PC-9 (cell line): ENCODE measurements around the gene STYXL1. TPM values are rescaled to one million over a fixed set of nuclear protein-coding genes. Genes with fewer than 3 reads are reported as not detected.

Experiments used
- BruUV-seq: library from RNA; stranded (reverse); fragments of 400-500 nt; replicated peaks from 2 replicates; lab custom pipeline; 2021; lab: Mats Ljungman, UMichigan
- CTCF ChIA-PET: fragments of 300-600 bp; sonication (Branson Sonifier 250); formaldehyde crosslinking; loops from one replicate; lab custom pipeline; 2022; ENCODE audit warnings: antibody characterized with exemption; lab: Charles Lee
- POLR2A ChIA-PET: fragments of 300-600 bp; sonication (Branson Sonifier 250); formaldehyde crosslinking; loops from one replicate; lab custom pipeline; 2022; ENCODE audit warnings: antibody characterized with exemption; ENCODE audit not compliant: unreplicated experiment; lab: Charles Lee
- DNase-seq, 2 experiments: peaks; one replicate each; pipeline versions ENCODE4 v3.0.0 to v3.0.0-alpha.2; 2015 to 2022; ENCODE audit warnings: mixed read lengths in 1 of 2
- H2AFZ ChIP-seq: fragments of 200-600 bp; sonication (generic); 2 replicates; pipeline ENCODE4 v1.8.1; 2017; ENCODE audit warnings: antibody characterized with exemption
- H3F3A ChIP-seq: fragments of 200-600 bp; sonication (generic); 2 replicates; pipeline ENCODE4 v1.8.1; 2017; ENCODE audit warnings: antibody characterized with exemption, mild to moderate bottlenecking, low read depth; ENCODE audit not compliant: insufficient read depth
- H3K27ac ChIP-seq: fragments of 200-600 bp; sonication (generic); 2 replicates; pipeline ENCODE4 v1.6.1; 2016; ENCODE audit warnings: mixed run types
- H3K27me3 ChIP-seq: fragments of 200-600 bp; sonication (generic); 2 replicates; pipeline ENCODE4 v1.6.1; 2016; ENCODE audit warnings: low read depth, mixed run types; ENCODE audit not compliant: insufficient read depth
- H3K36me3 ChIP-seq: fragments of 200-600 bp; sonication (generic); 2 replicates; pipeline ENCODE4 v1.6.1; 2016; ENCODE audit warnings: low read depth, mixed run types
- H3K4me1 ChIP-seq: fragments of 200-600 bp; sonication (generic); replicated peaks from 2 replicates; pipeline ENCODE4 v1.6.1; 2016; ENCODE audit warnings: mixed run types; ENCODE audit not compliant: insufficient read depth
- H3K4me2 ChIP-seq: fragments of 200-600 bp; sonication (generic); 2 replicates; pipeline ENCODE4 v1.6.1; 2017; ENCODE audit warnings: mixed run types
- H3K4me3 ChIP-seq: fragments of 200-600 bp; sonication (generic); 2 replicates; pipeline ENCODE4 v1.6.1; 2016; ENCODE audit warnings: mixed run types
- H3K79me2 ChIP-seq: fragments of 200-600 bp; sonication (generic); 2 replicates; pipeline ENCODE4 v1.6.1; 2017; ENCODE audit warnings: low read depth, mixed run types
- H3K9me2 ChIP-seq: fragments of 200-600 bp; sonication (generic); 2 replicates; pipeline ENCODE4 v1.8.1; 2017; ENCODE audit warnings: mild to moderate bottlenecking; ENCODE audit not compliant: insufficient read depth
- H3K9me3 ChIP-seq: fragments of 200-600 bp; sonication (generic); 2 replicates; pipeline ENCODE4 v1.8.1; 2016; ENCODE audit warnings: low read depth; ENCODE audit not compliant: insufficient read depth
- H4K20me1 ChIP-seq: fragments of 200-600 bp; sonication (generic); 2 replicates; pipeline ENCODE4 v1.8.1; 2017; ENCODE audit not compliant: insufficient read depth
- CTCF ChIP-seq: fragments of 200-600 bp; sonication (generic); conservative IDR thresholded peaks from 2 replicates; pipeline ENCODE4 v1.6.1; 2017; ENCODE audit warnings: mixed run types, antibody characterized with exemption, mild to moderate bottlenecking, moderate library complexity
- EZH2 ChIP-seq: fragments of 200-600 bp; sonication (generic); IDR thresholded peaks from 2 replicates; pipeline ENCODE4 v1.8.0; 2017; ENCODE audit warnings: antibody characterized with exemption, low read depth
- intact Hi-C: fragments of 100-400 bp; cut with micrococcal nuclease; formaldehyde crosslinking; loops from one replicate; pipeline ENCODE4 v1.10.0; 2022; ENCODE audit not compliant: unreplicated experiment
- total RNA-seq: library from RNA; stranded (reverse); gene quantifications from 2 replicates; pipeline ENCODE4 v1.2.3, GENCODE V29; 2021

Gene STYXL1
- total RNA-seq, 1 experiment from 2014 or later: 77.7 TPM

DNA sequence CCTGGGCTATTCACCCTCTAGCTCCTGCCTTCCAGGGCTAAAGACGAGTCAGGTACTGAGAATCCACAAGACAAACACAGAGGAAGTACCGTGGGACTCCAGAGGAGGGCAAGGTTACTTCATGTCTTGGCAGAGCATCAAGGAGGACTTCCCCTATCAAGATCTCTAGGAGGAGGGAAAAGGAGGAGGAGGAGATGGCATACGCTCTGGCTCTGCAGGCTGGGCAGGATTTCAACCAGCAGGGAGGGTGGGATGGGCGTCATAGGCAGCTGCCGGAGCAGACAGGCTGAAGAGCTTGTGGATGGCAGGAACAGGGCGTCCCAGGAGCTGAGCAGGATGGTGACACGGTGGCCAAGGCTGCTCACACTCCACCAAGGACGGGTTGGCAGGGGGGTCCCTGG, 21.4 kb upstream of the STYXL1 start:
- intact Hi-C loops: loop anchor here (1.0 kb wide), 5 partner anchors 21 to 245 kb away; no protein-coding TSS in a partner anchor
- Histone ChIP-seq H3K36me3 (no peaks in the 10 kb centered on the region), H3K79me2 (no peaks in the 10 kb centered on the region), H3K9me2 (no peaks in the 10 kb centered on the region), H2AFZ (no peak overlapping the region), H3K9me3 (no peaks in the 10 kb centered on the region), H3K27me3 (no peaks in the 10 kb centered on the region), H3F3A (peaks cover 20% of the 10 kb centered on the region), H3K4me3 (no peak overlapping the region), H3K27ac (no peak overlapping the region), H4K20me1 (no peaks in the 10 kb centered on the region), H3K4me1 (peaks cover 11% of the 10 kb centered on the region), H3K4me2 (peak overlapping the region; percentile 52)
- peak; percentile 81 to 93 for DNase-seq
- BruUV-seq: no TSS peak
- ChIA-PET CTCF (interaction anchor here (0.6 to 2.1 kb wide), 14 partner anchors 9 to 153 kb away, joined by 3 to 20 read pairs (median 5); no protein-coding TSS in a partner anchor), POLR2A (interaction anchor here (0.6 to 0.7 kb wide), 6 partner anchors 15 to 336 kb away, joined by 3 to 14 read pairs (median 4); no protein-coding TSS in a partner anchor)
- TF ChIP-seq CTCF: peak; percentile 70
- TF ChIP-seq EZH2: no peak

DNA sequence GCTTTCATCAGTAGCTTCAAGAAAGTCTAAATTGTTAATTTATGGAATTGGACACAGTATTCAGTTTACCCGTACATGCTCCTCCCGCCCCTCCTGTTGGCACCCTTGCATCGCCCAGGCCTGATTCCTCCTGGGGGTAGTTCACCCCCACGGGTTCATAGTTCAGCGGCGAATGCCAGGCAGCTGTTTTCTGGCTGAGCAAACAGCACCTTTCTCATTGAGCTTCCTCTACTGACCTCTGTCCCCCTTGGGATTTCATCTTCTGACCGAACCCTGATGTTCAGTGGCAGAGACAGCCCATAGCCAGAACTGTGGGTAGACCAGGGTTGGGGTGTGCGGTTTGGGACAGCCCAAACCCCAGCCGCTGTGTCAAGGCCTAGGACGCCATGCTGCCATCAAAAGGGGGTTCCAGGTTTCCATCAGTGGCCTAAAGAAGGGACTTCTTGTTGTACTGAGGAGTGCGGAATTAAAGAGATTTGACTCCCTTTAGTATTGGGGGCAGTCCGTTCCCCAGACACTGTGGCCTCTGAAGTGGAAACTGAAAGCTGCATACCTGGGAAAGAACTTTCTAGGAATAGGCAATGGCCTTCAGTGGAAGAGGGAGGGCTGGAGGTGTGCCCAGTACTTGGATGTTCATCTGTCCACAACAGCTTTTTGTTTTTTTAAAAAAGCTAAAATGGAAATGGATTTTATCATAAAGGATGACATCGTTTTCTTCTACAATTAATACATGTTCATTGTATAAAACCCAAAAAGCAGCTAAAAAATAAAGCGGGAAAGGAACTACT, 19.1 kb upstream of the STYXL1 start:
- DNase-seq: no peak
- 0 out of 2 replicates have a peak, but pooled peaks cover 5% of the 10 kb centered on the region for H3K36me3 ChIP-seq
- ChIA-PET POLR2A (interaction anchor here (0.7 kb wide), 1 partner anchor 232 kb away, joined by 4 read pairs; no protein-coding TSS in a partner anchor), CTCF (interaction anchor here (0.6 kb wide), 1 partner anchor 226 kb away, joined by 3 read pairs; no protein-coding TSS in a partner anchor)
- H3K9me2 ChIP-seq: no peaks in the 10 kb centered on the region
- no peaks in the 10 kb centered on the region for H3K79me2 ChIP-seq
- no peaks in the 10 kb centered on the region for H3K27me3 ChIP-seq
- no peak overlapping the region for H3K27ac ChIP-seq
- no peak overlapping the region for H3K4me2 ChIP-seq
- BruUV-seq: no TSS peak
- no peak overlapping the region for H3K4me3 ChIP-seq
- no peaks in the 10 kb centered on the region for H4K20me1 ChIP-seq
- no peak for TF ChIP-seq EZH2
- intact Hi-C loops: no loop called here
- H3F3A ChIP-seq: peaks cover 20% of the 10 kb centered on the region
- peaks cover 11% of the 10 kb centered on the region for H3K4me1 ChIP-seq
- H2AFZ ChIP-seq: no peak overlapping the region
- H3K9me3 ChIP-seq: no peaks in the 10 kb centered on the region

DNA sequence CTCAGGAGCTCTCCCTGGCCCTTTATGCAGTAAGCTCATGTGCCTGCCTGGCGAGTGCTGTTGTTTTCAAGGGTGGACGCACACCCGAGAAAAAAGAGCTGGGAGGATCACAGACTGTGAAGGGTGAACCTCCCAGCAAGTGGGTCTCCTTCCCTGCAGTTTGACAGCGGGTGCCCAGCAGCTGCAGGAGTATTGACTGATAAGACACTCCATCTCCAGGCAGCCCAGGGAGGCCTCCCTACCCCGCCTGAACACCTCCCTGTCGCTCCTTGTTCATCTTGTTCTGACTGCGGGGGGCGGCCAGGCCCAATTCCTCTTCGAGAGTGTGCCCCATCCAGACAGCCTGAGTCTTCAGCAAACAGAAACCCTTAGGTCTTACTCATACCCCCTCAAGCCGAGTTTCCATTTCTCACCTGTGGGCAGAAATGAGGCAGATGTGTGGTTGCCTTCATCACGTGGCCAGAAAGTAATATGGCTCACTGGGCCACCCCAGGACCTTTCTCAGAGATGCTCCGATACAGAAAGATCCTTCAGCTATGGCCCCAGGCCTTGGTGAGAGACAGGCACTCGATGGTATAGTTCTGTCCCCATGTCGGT, 17.3 kb upstream of the STYXL1 start:
- 0 out of 2 replicates have a peak, but pooled peaks cover 5% of the 10 kb centered on the region for H3K36me3 ChIP-seq
- ChIA-PET POLR2A (no interaction called here), CTCF (no interaction called here)
- H3K4me2 ChIP-seq: no peak overlapping the region
- H3K4me1 ChIP-seq: peaks cover 11% of the 10 kb centered on the region
- DNase-seq: no peak
- H3K9me3 ChIP-seq: no peaks in the 10 kb centered on the region
- H3F3A ChIP-seq: peaks cover 24% of the 10 kb centered on the region
- H2AFZ ChIP-seq: no peak overlapping the region
- TF ChIP-seq EZH2: no peak
- no peak for TF ChIP-seq CTCF
- no TSS peak for BruUV-seq
- H3K9me2 ChIP-seq: no peaks in the 10 kb centered on the region
- H4K20me1 ChIP-seq: no peaks in the 10 kb centered on the region
- H3K4me3 ChIP-seq: no peak overlapping the region
- no peaks in the 10 kb centered on the region for H3K27me3 ChIP-seq
- H3K79me2 ChIP-seq: no peaks in the 10 kb centered on the region
- intact Hi-C loops: no loop called here
- H3K27ac ChIP-seq: no peak overlapping the region
